GM21423 (cell line): Measurements from ENCODE around the gene SEPTIN10.
"Not testable (repeated sequence)": the region's sequence is repeated elsewhere in the genome, so short reads cannot be mapped to it uniquely, and the experiment has no call there.

Experiments
- ATAC-seq: cut with Tn5 transposase; IDR thresholded peaks from one replicate; pipeline ENCODE4 v1.9.1; 2021; ENCODE audit warnings: mild to moderate bottlenecking, moderate library complexity; ENCODE audit not compliant: unreplicated experiment

SEPTIN10 gene

GRCh38 chr2:109554758-109555157 lies 59.0 kb downstream of the SEPTIN10 start:
- no peak for ATAC-seq

- ATAC-seq, result no peak
Measured at GRCh38 chr2:109549016-109549590, 64.7 kb downstream of the SEPTIN10 start.

- ATAC-seq, result no peak
Measured at GRCh38 chr2:109547280-109547679, 66.5 kb downstream of the SEPTIN10 start.

- peak; percentile 64 for ATAC-seq
Measured at GRCh38 chr2:109545828-109546713, 67.7 kb downstream of the SEPTIN10 start.

GRCh38 chr2:109542384-109542783 lies 71.4 kb downstream of the SEPTIN10 start:
- ATAC-seq, result no peak

GRCh38 chr2:109538546-109538945 lies 75.2 kb downstream of the SEPTIN10 start:
- no peak for ATAC-seq

- no peak for ATAC-seq
Measured at GRCh38 chr2:109537565-109538222, 76.1 kb downstream of the SEPTIN10 start.

GRCh38 chr2:109536556-109536955 lies 77.2 kb downstream of the SEPTIN10 start:
- ATAC-seq, result not testable (repeated sequence)

GRCh38 chr2:109535217-109535946 lies 78.4 kb downstream of the SEPTIN10 start:
- ATAC-seq, result no peak

- ATAC-seq, result no peak
Measured at GRCh38 chr2:109533823-109534222, 79.9 kb downstream of the SEPTIN10 start.

- no peak for ATAC-seq
Measured at GRCh38 chr2:109532728-109533076, 81.1 kb downstream of the SEPTIN10 start.

GRCh38 chr2:109531896-109532727 lies 81.7 kb downstream of the SEPTIN10 start:
- no peak for ATAC-seq

- no peak for ATAC-seq
Measured at GRCh38 chr2:109531221-109531620, 82.5 kb downstream of the SEPTIN10 start.

GRCh38 chr2:109530712-109531111 lies 83.1 kb downstream of the SEPTIN10 start:
- ATAC-seq, result no peak

- ATAC-seq, result no peak
Measured at GRCh38 chr2:109529532-109530449, 84.0 kb downstream of the SEPTIN10 start.

GRCh38 chr2:109528811-109529501 lies 84.8 kb downstream of the SEPTIN10 start:
- no peak for ATAC-seq

GRCh38 chr2:109527846-109528705 lies 85.7 kb downstream of the SEPTIN10 start:
- no peak for ATAC-seq

- no peak for ATAC-seq
Measured at GRCh38 chr2:109527079-109527478, 86.7 kb downstream of the SEPTIN10 start.
